HG03045 (cell line): ENCODE measurements around the gene CDH15.
"Not testable (repeated sequence)": the region's sequence is repeated elsewhere in the genome, so short reads cannot be mapped to it uniquely, and the experiment has no call there.

Experiments
- ATAC-seq: cut with Tn5 transposase; IDR thresholded peaks from one replicate; pipeline ENCODE4 v1.9.1; 2021; ENCODE audit warnings: mild to moderate bottlenecking, moderate library complexity; ENCODE audit not compliant: unreplicated experiment

The CDH15 gene

DNA sequence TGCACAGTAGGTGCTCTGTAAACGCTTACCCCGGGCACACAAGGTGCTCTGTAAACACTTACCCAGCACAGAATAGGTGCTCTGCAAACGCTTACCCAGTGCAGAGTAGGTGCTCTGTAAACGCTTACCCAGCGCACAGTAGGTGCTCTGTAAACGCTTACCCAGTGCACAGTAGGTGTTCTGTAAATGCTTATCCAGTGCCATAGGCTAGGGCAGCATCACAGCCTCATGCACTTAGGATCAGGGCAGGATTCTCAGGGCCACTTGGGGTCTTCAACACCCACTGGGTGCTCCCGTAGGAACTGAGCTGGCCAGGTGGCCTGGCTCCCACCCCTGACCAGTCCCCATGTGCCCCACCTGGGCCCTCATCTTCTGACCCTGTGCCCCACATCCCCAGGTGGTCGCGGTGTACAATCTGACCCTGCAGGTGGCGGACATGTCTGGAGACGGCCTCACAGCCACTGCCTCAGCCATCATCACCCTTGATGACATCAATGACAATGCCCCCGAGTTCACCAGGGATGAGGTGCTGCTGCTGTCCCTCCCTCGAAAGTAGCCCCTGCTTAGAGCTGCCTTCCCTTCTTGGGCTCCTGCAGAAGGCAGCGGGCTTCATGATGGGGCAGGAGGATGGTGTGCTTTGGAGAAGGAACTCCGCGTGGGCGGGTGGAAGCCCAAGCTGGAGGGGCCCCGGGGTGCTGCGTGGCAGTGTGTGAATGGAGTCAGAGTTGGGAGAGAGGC is 15.7 kb downstream of the CDH15 start:
- no peak for ATAC-seq

- no peak for ATAC-seq
Measured at GRCh38 chr16:89187770-89188392, 16.3 kb downstream of the CDH15 start.

DNA sequence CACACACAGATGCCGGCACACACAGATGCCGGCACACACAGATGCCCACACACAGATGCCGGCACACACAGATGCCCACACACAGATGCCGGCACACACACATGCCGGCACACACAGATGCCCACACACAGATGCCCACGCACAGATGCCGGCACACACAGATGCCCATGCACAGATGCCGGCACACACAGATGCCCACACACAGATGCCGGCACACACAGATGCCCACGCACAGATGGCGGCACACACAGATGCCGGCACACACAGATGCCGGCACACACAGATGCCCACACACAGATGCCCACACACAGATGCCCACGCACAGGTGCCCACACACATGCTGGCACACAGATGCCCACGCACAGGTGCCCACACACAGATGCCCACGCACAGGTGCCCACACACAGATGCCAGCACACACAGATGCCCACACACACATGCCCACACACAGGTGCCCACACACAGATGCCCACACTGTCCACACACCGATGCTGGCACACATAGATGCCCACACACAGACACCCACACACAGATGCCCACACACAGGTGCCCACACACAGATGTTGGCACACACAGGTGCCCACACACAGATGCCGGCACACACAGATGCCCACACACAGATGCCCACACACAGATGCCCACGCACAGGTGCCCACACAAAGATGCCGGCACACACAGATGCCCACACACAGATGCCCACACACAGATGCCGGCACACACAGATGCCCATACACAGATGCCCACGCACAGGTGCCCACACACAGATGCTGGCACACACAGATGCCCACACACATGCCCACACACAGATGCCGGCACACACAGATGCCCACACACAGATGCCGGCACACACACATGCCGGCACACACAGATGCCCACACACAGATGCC is 17.2 kb downstream of the CDH15 start:
- not testable (repeated sequence) for ATAC-seq

DNA sequence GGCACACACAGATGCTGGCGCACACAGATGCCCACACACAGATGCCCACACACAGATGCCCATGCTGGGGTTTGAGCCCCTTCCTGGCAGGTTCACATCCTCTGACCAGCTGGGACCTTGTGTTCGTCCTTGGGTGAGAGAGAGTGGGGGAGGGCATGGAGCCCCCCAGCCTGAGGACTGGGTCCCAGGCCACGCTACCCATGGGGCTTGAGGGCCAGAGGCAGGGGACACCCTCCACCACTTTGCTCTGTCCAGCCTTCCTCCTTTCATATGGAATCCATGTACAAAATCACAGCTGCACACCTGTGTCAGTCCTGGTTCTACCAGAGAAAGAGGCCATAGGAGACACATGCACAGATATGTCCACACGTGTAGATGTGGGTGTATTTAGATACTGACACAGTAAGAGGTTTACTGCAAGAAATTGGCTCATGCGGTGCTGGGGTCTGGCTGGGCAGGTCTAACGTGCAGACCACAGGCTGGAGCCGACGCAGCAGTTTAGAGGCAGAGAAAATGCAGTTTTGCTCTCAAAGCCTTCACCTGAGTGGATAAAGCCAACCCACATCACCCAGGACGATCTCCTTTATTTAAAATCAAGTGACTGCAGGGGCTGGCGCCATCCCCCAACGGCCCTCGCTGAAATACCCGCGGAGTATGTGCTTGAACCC is 17.9 kb downstream of the CDH15 start:
- ATAC-seq: no peak

- no peak for ATAC-seq
Measured at GRCh38 chr16:89190150-89190958, 18.8 kb downstream of the CDH15 start.

DNA sequence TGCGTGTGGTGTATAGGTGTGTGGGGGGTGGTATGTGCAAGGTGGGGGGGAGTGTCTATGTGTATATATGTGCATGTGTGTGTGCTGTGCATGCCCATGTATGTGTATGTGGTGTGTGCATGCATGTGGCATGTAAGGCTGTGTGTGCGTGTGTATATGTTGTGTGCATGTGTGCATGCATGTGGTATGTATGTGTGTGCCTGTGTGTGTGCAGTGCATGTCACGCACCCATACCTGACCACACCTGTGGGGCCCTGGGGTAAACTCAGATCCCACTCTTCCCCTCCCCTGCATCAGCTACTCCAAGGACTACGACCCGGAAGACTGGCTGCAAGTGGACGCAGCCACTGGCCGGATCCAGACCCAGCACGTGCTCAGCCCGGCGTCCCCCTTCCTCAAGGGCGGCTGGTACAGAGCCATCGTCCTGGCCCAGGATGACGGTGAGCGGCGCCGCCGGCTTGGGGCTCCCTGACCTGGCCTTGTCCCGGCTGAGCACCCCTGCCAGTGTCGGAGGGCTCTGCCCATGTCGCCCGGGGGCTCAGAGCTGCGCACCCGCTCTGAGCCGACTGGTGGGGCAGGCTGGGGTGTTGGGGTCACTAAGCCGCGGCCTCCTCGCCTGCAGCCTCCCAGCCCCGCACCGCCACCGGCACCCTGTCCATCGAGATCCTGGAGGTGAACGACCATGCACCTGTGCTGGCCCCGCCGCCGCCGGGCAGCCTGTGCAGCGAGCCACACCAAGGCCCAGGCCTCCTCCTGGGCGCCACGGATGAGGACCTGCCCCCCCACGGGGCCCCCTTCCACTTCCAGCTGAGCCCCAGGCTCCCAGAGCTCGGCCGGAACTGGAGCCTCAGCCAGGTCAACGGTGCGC is 19.7 kb downstream of the CDH15 start:
- no peak for ATAC-seq

- ATAC-seq: no peak
Measured at GRCh38 chr16:89191901-89192185, 20.3 kb downstream of the CDH15 start.

- ATAC-seq: not testable (repeated sequence)
Measured at GRCh38 chr16:89192186-89192955, 20.8 kb downstream of the CDH15 start.

DNA sequence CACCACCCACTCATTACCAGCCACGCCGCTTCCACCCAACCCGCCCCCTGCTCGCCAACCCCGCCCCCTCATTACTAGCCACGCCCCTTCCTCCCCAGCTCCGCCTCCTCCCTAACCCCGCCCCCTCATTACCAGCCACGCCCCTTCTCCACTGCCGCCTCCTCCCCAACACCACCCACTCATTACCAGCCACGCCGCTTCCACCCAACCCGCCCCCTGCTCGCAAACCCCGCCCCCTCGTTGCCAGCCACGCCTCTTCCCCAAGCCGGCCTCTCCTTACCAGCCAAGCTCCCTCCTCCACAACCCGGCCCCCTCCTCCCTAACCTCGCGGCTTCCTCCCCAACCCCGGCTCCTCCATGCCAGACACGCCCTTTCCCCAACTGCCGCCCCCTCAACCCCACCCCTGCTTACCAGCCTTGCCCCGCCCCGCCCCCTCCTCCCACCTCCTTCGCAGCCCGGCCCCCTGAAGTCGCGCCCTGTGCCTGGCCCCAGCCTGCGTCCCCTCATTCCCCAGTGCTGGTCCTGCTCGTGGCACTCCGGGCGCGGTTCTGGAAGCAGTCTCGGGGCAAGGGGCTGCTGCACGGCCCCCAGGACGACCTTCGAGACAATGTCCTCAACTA is 21.5 kb downstream of the CDH15 start:
- no peak for ATAC-seq

- ATAC-seq: no peak
Measured at GRCh38 chr16:89193576-89194293, 22.2 kb downstream of the CDH15 start.

DNA sequence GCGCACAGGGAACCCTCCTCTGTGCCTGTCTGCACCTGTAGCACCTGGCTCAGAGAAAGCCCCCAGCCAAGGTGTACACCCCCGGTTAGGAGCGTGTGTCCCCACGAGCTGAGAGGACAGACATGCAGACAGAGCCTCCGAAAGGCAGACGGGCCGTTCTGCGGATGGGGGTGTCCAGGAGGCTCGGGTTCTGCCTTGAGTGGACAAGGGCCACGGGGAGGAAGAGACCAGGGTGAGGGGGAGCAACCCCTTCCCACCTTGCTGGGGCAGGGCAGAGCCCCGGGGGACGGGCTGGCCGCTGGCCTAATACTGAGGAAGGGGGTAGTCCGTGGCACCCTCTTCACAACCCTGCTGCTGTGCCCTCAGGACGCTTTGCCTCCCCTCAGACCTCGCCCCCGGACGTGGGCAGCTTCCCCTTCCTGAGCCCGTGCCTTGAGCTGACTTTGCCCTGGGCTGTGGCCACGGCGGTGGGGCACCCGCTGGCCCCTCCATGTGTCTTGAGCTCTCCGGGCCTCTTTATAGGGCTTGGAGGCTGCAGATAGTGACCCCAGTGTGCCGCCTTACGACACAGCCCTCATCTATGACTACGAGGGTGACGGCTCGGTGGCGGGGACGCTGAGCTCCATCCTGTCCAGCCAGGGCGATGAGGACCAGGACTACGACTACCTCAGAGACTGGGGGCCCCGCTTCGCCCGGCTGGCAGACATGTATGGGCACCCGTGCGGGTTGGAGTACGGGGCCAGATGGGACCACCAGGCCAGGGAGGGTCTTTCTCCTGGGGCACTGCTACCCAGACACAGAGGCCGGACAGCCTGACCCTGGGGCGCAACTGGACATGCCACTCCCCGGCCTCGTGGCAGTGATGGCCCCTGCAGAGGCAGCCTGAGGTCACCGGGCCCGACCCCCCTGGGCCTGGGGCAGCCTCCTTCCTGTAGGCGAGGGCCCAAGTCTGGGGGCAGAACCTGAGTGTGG is 23.1 kb downstream of the CDH15 start:
- ATAC-seq: no peak

DNA sequence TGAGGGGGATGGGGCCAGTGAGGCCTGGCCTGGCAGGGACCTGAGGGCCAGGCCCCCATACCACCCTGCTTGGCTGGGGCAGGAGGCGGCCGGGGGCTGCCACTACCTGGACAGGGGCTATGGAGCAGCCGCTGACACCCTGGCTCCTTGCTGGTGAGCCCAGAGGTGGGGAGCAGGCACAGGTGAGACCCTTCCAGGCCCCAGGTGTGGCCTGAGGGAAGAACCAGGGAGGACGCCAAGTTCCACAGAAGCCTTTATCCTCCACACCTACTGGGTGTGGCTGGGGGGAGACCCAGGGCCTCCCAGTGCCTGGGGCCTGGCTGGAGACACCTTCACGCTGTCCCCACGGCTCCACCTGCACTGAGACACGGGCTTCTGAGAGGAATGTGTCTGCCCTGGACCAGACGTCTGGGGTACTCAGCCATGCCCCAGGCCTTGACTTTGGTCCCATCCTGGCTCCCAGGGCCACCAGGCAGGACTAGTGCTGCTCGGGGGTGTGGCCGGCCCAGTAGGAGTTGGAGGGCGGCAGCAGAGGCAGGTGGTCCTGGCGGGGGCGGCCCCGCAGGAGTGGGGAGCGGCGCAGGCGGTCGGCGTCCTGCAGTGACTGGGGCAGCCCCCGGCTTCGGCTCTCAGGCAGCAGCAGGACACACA is 24.1 kb downstream of the CDH15 start:
- ATAC-seq: no peak

GRCh38 chr16:89197033-89197632 is 25.6 kb downstream of the CDH15 start:
- no peak for ATAC-seq

GRCh38 chr16:89197633-89198416 is 26.3 kb downstream of the CDH15 start:
- ATAC-seq: no peak
